HFF-Myc (cell line): ENCODE data around the gene RHOT1.

Experiments
- DNase-seq: peaks from one replicate; pipeline ENCODE4 v3.0.0-alpha.2; 2011; ENCODE audit warnings: low read depth; ENCODE audit errors: extremely low read depth
- H3K4me3 ChIP-seq: replicated peaks from 2 replicates; pipeline ENCODE4 v1.5.1; 2011; ENCODE audit warnings: low read depth, mild to moderate bottlenecking, control low read depth, low read length
- CTCF ChIP-seq: IDR thresholded peaks from 2 replicates; pipeline ENCODE4 v1.5.1; 2012; ENCODE audit warnings: mild to moderate bottlenecking, low read depth, low read length, control low read depth; ENCODE audit errors: missing control alignments

The RHOT1 gene

GRCh38 chr17:32208436-32208835 lies 66.1 kb downstream of the RHOT1 start:
- no peak for DNase-seq
- H3K4me3 ChIP-seq, result no peak overlapping the region
- no peak for TF ChIP-seq CTCF

GRCh38 chr17:32209608-32210007 lies 67.3 kb downstream of the RHOT1 start:
- TF ChIP-seq CTCF, result no peak
- no peak overlapping the region for H3K4me3 ChIP-seq
- DNase-seq, result no peak

GRCh38 chr17:32211671-32212070 lies 69.4 kb downstream of the RHOT1 start:
- no peak overlapping the region for H3K4me3 ChIP-seq
- no peak for TF ChIP-seq CTCF
- no peak for DNase-seq

GRCh38 chr17:32215696-32216095 lies 73.4 kb downstream of the RHOT1 start:
- no peak overlapping the region for H3K4me3 ChIP-seq
- no peak for TF ChIP-seq CTCF
- no peak for DNase-seq

- no peak for TF ChIP-seq CTCF
- H3K4me3 ChIP-seq, result no peak overlapping the region
- DNase-seq, result no peak
Observed at GRCh38 chr17:32222621-32223020, 80.3 kb downstream of the RHOT1 start.

- no peak for DNase-seq
- TF ChIP-seq CTCF, result no peak
- H3K4me3 ChIP-seq, result no peak overlapping the region
Observed at GRCh38 chr17:32223703-32224102, 81.4 kb downstream of the RHOT1 start.

GRCh38 chr17:32226886-32227285 lies 84.6 kb downstream of the RHOT1 start:
- no peak overlapping the region for H3K4me3 ChIP-seq
- DNase-seq, result no peak
- no peak for TF ChIP-seq CTCF
